ENCODE results near the gene PRPS1. TPM values are rescaled to one million over a fixed set of nuclear protein-coding genes. Genes with fewer than 3 reads are reported as not detected.

The PRPS1 gene
- total and polyA plus RNA-seq, 2 donors (not counting 1 experiment from before 2014, with no cell fraction given) = 17.0 to 104 TPM

GRCh38 chrX:107654872-107655761 lies 26.8 kb downstream of the PRPS1 start:
- TF ChIP-seq EZH2 (IDR thresholded peaks at IDR 0.05; ENCODE audit: low read length, missing control alignments) (no peak), CTCF (conservative IDR thresholded peaks at IDR 0.05 in 1 of 2, IDR thresholded peaks at IDR 0.05 in 1 of 2; ENCODE audit: low read depth in 1 of 2, low read length in 2 of 2) (peak; percentile 46 to 67)
- Histone ChIP-seq H2AFZ (ENCODE audit: low read length) (no peak overlapping the region), H3K27ac (ENCODE audit: insufficient read depth, low read length) (peak overlapping the region; percentile 75), H3K79me2 (ENCODE audit: control insufficient read depth, insufficient read depth, low read length) (no peaks in the 10 kb centered on the region), H3K4me2 (ENCODE audit: extremely low read depth, insufficient read depth, low read length) (peak overlapping the region; percentile 23), H3K36me3 (ENCODE audit: control insufficient read depth, insufficient read depth, low read length) (no peaks in the 10 kb centered on the region), H3K4me3 (replicated peaks in 1 of 4; ENCODE audit: control extremely low read depth in 1 of 4, insufficient read depth in 1 of 4, low read depth in 3 of 4, low read length in 4 of 4) (no peak overlapping the region), H3K27me3 (ENCODE audit: control insufficient read depth, insufficient read depth, low read length) (no peaks in the 10 kb centered on the region), H3K9me3 (ENCODE audit: control insufficient read depth, insufficient read depth, low read depth, low read length) (no peaks in the 10 kb centered on the region), H3K9ac (ENCODE audit: insufficient read depth, low read length) (no peak overlapping the region), H4K20me1 (ENCODE audit: control insufficient read depth, extremely low read depth, insufficient read depth, low read length) (no peaks in the 10 kb centered on the region), H3K4me1 (ENCODE audit: control insufficient read depth, extremely low read depth, insufficient read depth, low read length) (peaks cover 3% of the 10 kb centered on the region)
- DNase-seq (ENCODE audit: low read depth in 2 of 2) = peak; percentile 91 to 94

GRCh38 chrX:107656978-107657377 lies 28.7 kb downstream of the PRPS1 start:
- Histone ChIP-seq H3K79me2 (ENCODE audit: control insufficient read depth, insufficient read depth, low read length) (no peaks in the 10 kb centered on the region), H2AFZ (ENCODE audit: low read length) (no peak overlapping the region), H3K4me3 (replicated peaks in 1 of 4; ENCODE audit: control extremely low read depth in 1 of 4, insufficient read depth in 1 of 4, low read depth in 3 of 4, low read length in 4 of 4) (no peak overlapping the region), H3K9me3 (ENCODE audit: control insufficient read depth, insufficient read depth, low read depth, low read length) (no peaks in the 10 kb centered on the region), H3K4me2 (ENCODE audit: extremely low read depth, insufficient read depth, low read length) (no peak overlapping the region), H4K20me1 (ENCODE audit: control insufficient read depth, extremely low read depth, insufficient read depth, low read length) (no peaks in the 10 kb centered on the region), H3K27me3 (ENCODE audit: control insufficient read depth, insufficient read depth, low read length) (no peaks in the 10 kb centered on the region), H3K27ac (ENCODE audit: insufficient read depth, low read length) (no peak overlapping the region), H3K36me3 (ENCODE audit: control insufficient read depth, insufficient read depth, low read length) (no peaks in the 10 kb centered on the region), H3K4me1 (ENCODE audit: control insufficient read depth, extremely low read depth, insufficient read depth, low read length) (peaks cover 3% of the 10 kb centered on the region), H3K9ac (ENCODE audit: insufficient read depth, low read length) (no peak overlapping the region)
- TF ChIP-seq CTCF (conservative IDR thresholded peaks at IDR 0.05 in 1 of 2, IDR thresholded peaks at IDR 0.05 in 1 of 2; ENCODE audit: low read depth in 1 of 2, low read length in 2 of 2) (no peak), EZH2 (IDR thresholded peaks at IDR 0.05; ENCODE audit: low read length, missing control alignments) (no peak)
- no peak for DNase-seq (ENCODE audit: low read depth in 2 of 2)

GRCh38 chrX:107658660-107659059 lies 30.4 kb downstream of the PRPS1 start:
- no peak overlapping the region for H3K27ac ChIP-seq (ENCODE audit: insufficient read depth, low read length)
- no peaks in the 10 kb centered on the region for H3K36me3 ChIP-seq (ENCODE audit: control insufficient read depth, insufficient read depth, low read length)
- no peaks in the 10 kb centered on the region for H3K9me3 ChIP-seq (ENCODE audit: control insufficient read depth, insufficient read depth, low read depth, low read length)
- peaks cover 3% of the 10 kb centered on the region for H3K4me1 ChIP-seq (ENCODE audit: control insufficient read depth, extremely low read depth, insufficient read depth, low read length)
- no peak for TF ChIP-seq CTCF (conservative IDR thresholded peaks at IDR 0.05 in 1 of 2, IDR thresholded peaks at IDR 0.05 in 1 of 2; ENCODE audit: low read depth in 1 of 2, low read length in 2 of 2)
- no peak for TF ChIP-seq EZH2 (IDR thresholded peaks at IDR 0.05; ENCODE audit: low read length, missing control alignments)
- H2AFZ ChIP-seq (ENCODE audit: low read length) = no peak overlapping the region
- H3K4me2 ChIP-seq (ENCODE audit: extremely low read depth, insufficient read depth, low read length) = no peak overlapping the region
- no peak overlapping the region for H3K4me3 ChIP-seq (replicated peaks in 1 of 4; ENCODE audit: control extremely low read depth in 1 of 4, insufficient read depth in 1 of 4, low read depth in 3 of 4, low read length in 4 of 4)
- H3K79me2 ChIP-seq (ENCODE audit: control insufficient read depth, insufficient read depth, low read length) = no peaks in the 10 kb centered on the region
- no peak overlapping the region for H3K9ac ChIP-seq (ENCODE audit: insufficient read depth, low read length)
- no peaks in the 10 kb centered on the region for H3K27me3 ChIP-seq (ENCODE audit: control insufficient read depth, insufficient read depth, low read length)
- no peaks in the 10 kb centered on the region for H4K20me1 ChIP-seq (ENCODE audit: control insufficient read depth, extremely low read depth, insufficient read depth, low read length)
- DNase-seq (ENCODE audit: low read depth in 2 of 2) = no peak

All from fibroblast of lung (primary cell).